ENCODE data around the gene SLC38A10.

- TF ChIP-seq CTCF (conservative IDR thresholded peaks at IDR 0.05; ENCODE audit: low read depth, low read length) = no peak
- no peak for TF ChIP-seq FOS (IDR thresholded peaks at IDR 0.05; ENCODE audit: low read depth, low read length)
- no peak for TF ChIP-seq BHLHE40 (IDR thresholded peaks at IDR 0.05; ENCODE audit: low read depth, low read length)
- no peak for TF ChIP-seq CEBPB (IDR thresholded peaks at IDR 0.05; ENCODE audit: low read depth, low read length)
Measured at GRCh38 chr17:81277946-81278693, 17.0 kb downstream of the SLC38A10 start.

Data from IMR-90 (cell line).